ENCODE measurements around the gene CBL. TPM values are rescaled to one million over a fixed set of nuclear protein-coding genes. Genes with fewer than 3 reads are reported as not detected.

The CBL gene
- total RNA-seq, 1 donor = 20.7 TPM

DNA sequence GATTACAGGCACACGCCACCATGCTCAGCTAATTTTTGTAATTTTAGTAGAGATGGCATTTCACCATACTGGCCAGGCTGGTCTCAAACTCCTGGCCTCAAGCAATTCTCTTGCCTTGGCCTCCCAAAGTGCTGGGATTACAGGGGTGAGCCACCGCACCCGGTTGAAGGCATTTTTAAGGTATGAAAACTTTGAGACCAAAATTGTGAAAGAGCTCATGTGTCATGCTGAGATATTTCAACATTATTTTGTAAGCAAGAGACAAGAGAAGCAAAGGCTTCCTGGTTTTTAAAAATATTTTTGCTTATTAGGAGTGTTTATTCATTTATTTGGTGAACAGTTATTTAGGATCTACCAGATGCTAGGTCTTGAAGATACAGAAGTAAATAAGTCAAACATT is 14.0 kb upstream of the CBL start:
- TF ChIP-seq, protein P1, sequence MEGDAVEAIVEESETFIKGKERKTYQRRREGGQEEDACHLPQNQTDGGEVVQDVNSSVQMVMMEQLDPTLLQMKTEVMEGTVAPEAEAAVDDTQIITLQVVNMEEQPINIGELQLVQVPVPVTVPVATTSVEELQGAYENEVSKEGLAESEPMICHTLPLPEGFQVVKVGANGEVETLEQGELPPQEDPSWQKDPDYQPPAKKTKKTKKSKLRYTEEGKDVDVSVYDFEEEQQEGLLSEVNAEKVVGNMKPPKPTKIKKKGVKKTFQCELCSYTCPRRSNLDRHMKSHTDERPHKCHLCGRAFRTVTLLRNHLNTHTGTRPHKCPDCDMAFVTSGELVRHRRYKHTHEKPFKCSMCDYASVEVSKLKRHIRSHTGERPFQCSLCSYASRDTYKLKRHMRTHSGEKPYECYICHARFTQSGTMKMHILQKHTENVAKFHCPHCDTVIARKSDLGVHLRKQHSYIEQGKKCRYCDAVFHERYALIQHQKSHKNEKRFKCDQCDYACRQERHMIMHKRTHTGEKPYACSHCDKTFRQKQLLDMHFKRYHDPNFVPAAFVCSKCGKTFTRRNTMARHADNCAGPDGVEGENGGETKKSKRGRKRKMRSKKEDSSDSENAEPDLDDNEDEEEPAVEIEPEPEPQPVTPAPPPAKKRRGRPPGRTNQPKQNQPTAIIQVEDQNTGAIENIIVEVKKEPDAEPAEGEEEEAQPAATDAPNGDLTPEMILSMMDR (IDR thresholded peaks at IDR 0.05; ENCODE audit: insufficient read depth, low read depth, low read length) = no peak
- peak; percentile 66 for DNase-seq (ENCODE audit: low read depth)
- no peak overlapping the region for H3K4me3 ChIP-seq (ENCODE audit: low read depth, low read length)

DNA sequence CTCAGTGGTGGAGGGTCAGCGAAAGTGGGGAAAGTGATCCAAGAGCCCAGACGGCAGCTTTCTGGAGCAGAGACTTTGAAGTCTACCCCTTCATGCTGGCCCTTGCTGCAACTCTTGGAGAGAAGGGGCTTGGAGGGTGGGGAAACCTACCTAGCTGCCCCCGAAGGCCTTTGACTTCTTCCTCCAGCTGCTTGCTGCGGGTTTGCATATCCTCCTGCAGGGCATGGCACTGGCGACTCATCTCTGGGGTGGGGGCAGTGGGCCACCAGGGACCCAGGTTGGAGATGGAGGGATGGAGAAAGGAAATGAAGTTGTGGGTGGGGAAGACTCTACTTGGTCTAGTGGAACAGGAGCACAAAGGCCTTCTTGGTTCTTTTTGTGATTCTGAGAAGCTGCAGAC is 13.1 kb upstream of the CBL start:
- H3K4me3 ChIP-seq (ENCODE audit: low read depth, low read length) = no peak overlapping the region
- TF ChIP-seq, protein P1 (IDR thresholded peaks at IDR 0.05; ENCODE audit: insufficient read depth, low read depth, low read length) = no peak

DNA sequence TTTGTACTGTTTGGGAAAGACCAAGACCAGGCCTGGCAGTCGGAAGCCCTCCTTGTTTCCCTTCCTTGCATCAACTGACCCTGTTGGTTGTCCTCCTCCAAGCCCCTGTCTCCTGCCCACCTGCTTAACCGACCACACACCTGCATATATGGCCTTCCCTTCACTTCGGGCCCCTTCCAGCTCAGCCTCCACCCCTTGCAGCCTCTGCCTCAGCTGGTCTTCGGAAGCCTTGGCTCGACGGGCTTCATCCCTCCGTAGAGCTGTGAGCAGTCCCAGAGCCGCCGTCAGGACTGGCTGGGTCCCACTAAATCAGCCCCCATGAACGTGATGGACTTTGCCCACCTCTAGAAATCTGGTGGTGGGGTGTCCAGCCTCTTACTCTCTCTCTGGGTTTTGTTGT is 12.5 kb upstream of the CBL start:
- no peak overlapping the region for H3K4me3 ChIP-seq (ENCODE audit: low read depth, low read length)
- no peak for DNase-seq (ENCODE audit: low read depth)
- TF ChIP-seq, protein P1 (IDR thresholded peaks at IDR 0.05; ENCODE audit: insufficient read depth, low read depth, low read length) = no peak

More for the DNA sequence above, 13.1 kb upstream of the CBL start:
- DNase-seq (ENCODE audit: low read depth) = no peak

DNA sequence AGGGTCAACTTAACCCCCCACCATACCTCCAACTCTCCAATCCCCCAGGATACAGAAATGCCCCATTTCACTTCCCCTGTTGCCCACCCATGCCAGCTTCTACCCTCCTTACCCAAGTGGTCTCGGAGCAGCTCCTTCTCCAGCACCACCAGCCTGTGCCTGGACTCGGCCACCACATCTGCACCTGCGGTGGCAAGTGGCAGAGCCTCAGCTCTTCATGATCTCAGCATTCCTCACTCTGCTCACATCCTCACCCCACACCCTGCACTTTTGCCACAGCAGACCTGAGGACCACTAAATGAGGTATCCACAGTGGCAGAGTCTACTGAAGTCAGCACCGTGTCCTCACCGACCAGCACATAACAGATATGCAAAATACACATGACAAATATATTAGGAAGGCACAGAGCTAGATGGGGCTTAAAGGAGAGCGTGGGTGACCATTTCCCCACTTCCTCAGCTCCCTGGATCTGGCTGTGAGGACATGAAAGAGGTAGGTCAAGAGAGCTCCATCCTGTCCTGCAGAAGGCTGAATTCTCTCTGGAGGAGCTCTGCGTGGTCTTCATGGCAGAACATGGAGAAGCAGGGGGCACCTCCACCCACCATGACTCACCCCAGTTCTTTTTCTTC is 11.2 kb upstream of the CBL start:
- DNase-seq (ENCODE audit: low read depth) = no peak
- H3K4me3 ChIP-seq (ENCODE audit: low read depth, low read length) = no peak overlapping the region
- TF ChIP-seq, protein P1 (IDR thresholded peaks at IDR 0.05; ENCODE audit: insufficient read depth, low read depth, low read length) = no peak

DNA sequence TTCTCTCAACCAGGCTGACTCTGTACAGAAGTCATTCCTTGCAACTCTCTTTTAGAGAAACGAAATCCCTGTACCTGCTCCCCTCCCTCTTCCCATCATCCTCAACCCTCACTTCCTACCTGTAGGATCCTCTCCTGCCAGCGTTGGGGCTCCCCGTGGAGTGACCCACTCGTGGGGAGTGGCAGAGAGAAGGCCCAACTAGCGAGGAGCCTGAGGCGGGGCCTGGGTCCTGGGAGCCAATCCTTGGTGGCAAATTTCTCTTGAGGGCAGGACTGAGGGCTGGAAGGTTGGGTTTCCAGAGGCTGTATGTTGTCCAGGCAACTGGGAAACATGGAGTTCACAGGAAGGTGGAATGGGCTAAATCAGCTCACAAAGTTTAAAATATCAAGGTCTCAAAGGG is 10.5 kb upstream of the CBL start:
- DNase-seq (ENCODE audit: low read depth) = peak; percentile 61
- TF ChIP-seq, protein P1 (IDR thresholded peaks at IDR 0.05; ENCODE audit: insufficient read depth, low read depth, low read length) = no peak

DNA sequence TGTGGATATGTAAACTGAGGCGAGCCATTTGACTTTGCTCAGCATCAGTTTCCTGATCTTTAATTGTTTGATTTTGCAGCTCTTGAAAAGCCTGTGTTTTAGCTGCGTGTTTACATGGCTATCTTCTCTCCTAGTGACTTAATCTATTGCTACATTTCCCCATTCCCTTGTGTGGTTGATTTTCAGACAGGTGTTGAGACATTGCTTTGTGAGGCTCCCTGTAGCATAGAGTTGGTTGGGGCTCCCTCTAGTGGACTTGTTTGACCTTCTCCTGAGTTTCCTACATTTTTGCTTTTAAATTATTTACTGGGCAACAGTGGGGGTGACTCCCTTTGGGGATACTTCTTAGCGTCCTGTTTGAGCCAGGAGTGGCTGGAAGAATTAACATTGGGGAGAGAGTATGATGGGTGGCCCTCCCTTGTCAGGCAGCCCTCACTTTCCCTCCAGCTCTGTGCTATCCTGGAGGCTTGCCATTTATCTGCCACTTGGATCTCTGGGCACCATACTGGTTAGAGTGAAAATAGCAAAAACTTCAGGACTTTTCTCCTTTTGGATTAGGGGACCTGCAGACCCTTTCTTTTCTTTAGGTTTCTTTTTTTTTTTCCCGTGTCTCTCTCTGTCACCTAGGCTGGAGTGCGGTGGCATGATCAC is 9.2 kb upstream of the CBL start:
- no peak overlapping the region for H3K4me3 ChIP-seq (ENCODE audit: low read depth, low read length)
- DNase-seq (ENCODE audit: low read depth) = peak; percentile 89

More for the DNA sequence above, 10.5 kb upstream of the CBL start:
- H3K4me3 ChIP-seq (ENCODE audit: low read depth, low read length) = no peak overlapping the region

More for the DNA sequence above, 9.2 kb upstream of the CBL start:
- TF ChIP-seq, protein P1 (IDR thresholded peaks at IDR 0.05; ENCODE audit: insufficient read depth, low read depth, low read length) = peak; percentile 83

Measured in fibroblast of villous mesenchyme (primary cell).